Lung (tissue), 12 donors: ENCODE results near the gene MBNL1. TPM values are rescaled to one million over a fixed set of nuclear protein-coding genes. Genes with fewer than 3 reads are reported as not detected.

ENCODE experiments used
- ATAC-seq: fragments of 200-7000 bp; cut with Tn5 transposase; one replicate; pipeline ENCODE4 v1.9.1; 2020; ENCODE audit warnings: moderate number of reproducible peaks; ENCODE audit not compliant: insufficient read depth, low FRiP score
- DNase-seq, 3 donors: peaks; one replicate each; pipeline ENCODE4 v3.0.0-alpha.2; 2013 to 2017
- H3K27ac ChIP-seq, 2 donors: one replicate each; pipeline ENCODE4 v1.5.1; 2013; ENCODE audit warnings: mild to moderate bottlenecking in 2 of 2, moderate library complexity in 2 of 2, control low read depth in 1 of 2, inconsistent platforms in 1 of 2, low read depth in 1 of 2, low read length in 1 of 2
- H3K27me3 ChIP-seq, 3 donors: one replicate each; pipeline ENCODE4 v1.5.1; 2013; ENCODE audit warnings: low read length in 2 of 3; ENCODE audit not compliant: control insufficient read depth in 3 of 3, insufficient read depth in 3 of 3
- H3K36me3 ChIP-seq, 4 donors: one replicate each; pipeline ENCODE4 v1.5.1; 2013; ENCODE audit warnings: low read length in 4 of 4, mild to moderate bottlenecking in 1 of 4, moderate library complexity in 1 of 4; ENCODE audit not compliant: control insufficient read depth in 4 of 4, insufficient read depth in 4 of 4
- H3K4me1 ChIP-seq, 5 donors: one replicate each; pipeline ENCODE4 v1.5.1; 2013; ENCODE audit warnings: low read length in 5 of 5, mild to moderate bottlenecking in 2 of 5, moderate library complexity in 1 of 5; ENCODE audit not compliant: control insufficient read depth in 5 of 5, insufficient read depth in 5 of 5
- H3K4me3 ChIP-seq: one replicate; pipeline ENCODE4 v1.5.1; 2013; ENCODE audit warnings: mild to moderate bottlenecking, control low read depth, moderate library complexity
- H3K9ac ChIP-seq, 2 donors: one replicate each; pipeline ENCODE4 v1.5.1; 2013; ENCODE audit warnings: low read length in 2 of 2, control low read depth in 1 of 2; ENCODE audit not compliant: insufficient read depth in 1 of 2
- H3K9me3 ChIP-seq, 4 donors: one replicate each; pipeline ENCODE4 v1.5.1; 2013; ENCODE audit warnings: low read length in 3 of 4, mild to moderate bottlenecking in 1 of 4, moderate library complexity in 1 of 4; ENCODE audit not compliant: control insufficient read depth in 4 of 4, insufficient read depth in 3 of 4
- CTCF ChIP-seq: IDR thresholded peaks from 2 replicates; pipeline ENCODE4 v1.5.1; 2012; ENCODE audit warnings: mild to moderate bottlenecking; ENCODE audit errors: control extremely low read depth, extremely low read depth
- WGBS, 2 donors: extraction: QIAGEN DNeasy Blood & Tissue Kit; methylation state at CpG; one replicate each; pipeline ENCODE4 v1.1.7; 2013; 5-methylcytosine and 5-hydroxymethylcytosine counted together
- polyA plus RNA-seq, 2 donors: library from polyadenylated mRNA; stranded (reverse); fragments of 200-250 nt; gene quantifications; one replicate each; pipeline ENCODE4 v1.2.1, GENCODE V29; 2013
- total RNA-seq, 2 donors: library from RNA; depleted of rRNA in 1 of 2; stranded (reverse); fragments of >200 nt in 1 of 2; gene quantifications; one replicate each; pipeline ENCODE4 v1.2.1, GENCODE V29; 2014 to 2021
- donor health status: control.
- donor health status: control.
- donor health status: Bipolar disorder and iron deficiency.
- donor health status: healthy.
- donor health status: DM: yes; HTN: yes; CAD: no.

The MBNL1 gene
- total and polyA plus RNA-seq, 4 donors, result 55.3 to 266 (median 165) TPM

- WGBS, 2 donors, result 30 to 45% methylated on average over 8 of the region's 8 CpGs
- H3K4me1 ChIP-seq, result peaks cover 0 to 15% (median 5%) of the 10 kb centered on the region in 5 donors
- no peak overlapping the region for H3K27ac ChIP-seq
Measured at GRCh38 chr3:152444029-152444641, 175.4 kb downstream of the MBNL1 start.

GRCh38 chr3:152445212-152445611, 176.5 kb downstream of the MBNL1 start:
- Histone ChIP-seq H3K27ac (no peak overlapping the region), H3K9me3 (no peaks in the 10 kb centered on the region), H3K36me3 (peaks cover 4 to 18% (median 7%) of the 10 kb centered on the region in 4 donors), H3K9ac (no peak overlapping the region), H3K27me3 (no peaks in the 10 kb centered on the region), H3K4me1 (peaks cover 0 to 15% (median 5%) of the 10 kb centered on the region in 5 donors), H3K4me3 (no peak overlapping the region)
- WGBS, 2 donors, result 61 to 72% methylated on average over 6 of the region's 6 CpGs
- ATAC-seq (no peak), DNase-seq (no peak)
- TF ChIP-seq CTCF, result no peak

More at GRCh38 chr3:152444029-152444641, 175.4 kb downstream of the MBNL1 start:
- DNase-seq (peak in 2 of 3 donors; percentile 80 to 84), ATAC-seq (no peak)
- peaks cover 4 to 18% (median 7%) of the 10 kb centered on the region in 4 donors for H3K36me3 ChIP-seq
- H3K9me3 ChIP-seq, result no peaks in the 10 kb centered on the region
- no peak overlapping the region for H3K4me3 ChIP-seq
- H3K9ac ChIP-seq, result no peak overlapping the region
- peak; percentile 49 for TF ChIP-seq CTCF
- H3K27me3 ChIP-seq, result no peaks in the 10 kb centered on the region

GRCh38 chr3:152446495-152446894, 177.8 kb downstream of the MBNL1 start:
- 76 to 85% methylated on average over 7 of the region's 7 CpGs for WGBS, 2 donors
- Histone ChIP-seq H3K9ac (no peak overlapping the region), H3K9me3 (no peaks in the 10 kb centered on the region), H3K4me3 (no peak overlapping the region), H3K36me3 (peaks cover 5 to 19% (median 10%) of the 10 kb centered on the region in 4 donors), H3K4me1 (peaks cover 0 to 15% (median 5%) of the 10 kb centered on the region in 5 donors), H3K27me3 (no peaks in the 10 kb centered on the region), H3K27ac (no peak overlapping the region)
- ATAC-seq, result no peak
- DNase-seq, result no peak
- TF ChIP-seq CTCF, result no peak
